Neural cell (in vitro differentiated cells): Measurements from ENCODE around the gene UNC13B. TPM values are rescaled to one million over a fixed set of nuclear protein-coding genes. Genes with fewer than 3 reads are reported as not detected.

ENCODE experiments used
- H2AFZ ChIP-seq: fragments of 200-600, 300-800 bp; sonication (generic), shearing (Covaris generic); 2 replicates; pipeline ENCODE4 v1.6.0; 2014; ENCODE audit warnings: low read depth, mild to moderate bottlenecking, antibody characterized with exemption, low read length, moderate library complexity
- H3F3A ChIP-seq: fragments of 200-600 bp; shearing (Covaris generic); 2 replicates; pipeline ENCODE4 v1.6.1; 2016; ENCODE audit warnings: mild to moderate bottlenecking, moderate library complexity, mixed read lengths, antibody characterized with exemption, low read length; ENCODE audit not compliant: insufficient read depth, poor library complexity, severe bottlenecking
- H3K27ac ChIP-seq: fragments of 200-600, 300-800 bp; sonication (generic), shearing (Covaris generic); 2 replicates; pipeline ENCODE4 v1.5.1; 2014; ENCODE audit warnings: mild to moderate bottlenecking, low read length, moderate library complexity
- H3K27me3 ChIP-seq: fragments of 300-800, 200-600 bp; sonication (generic), shearing (Covaris generic); 2 replicates; pipeline ENCODE4 v1.6.0; 2014; ENCODE audit warnings: mild to moderate bottlenecking, low read depth, low read length, moderate library complexity; ENCODE audit not compliant: insufficient read depth
- H3K36me3 ChIP-seq: fragments of 300-800, 200-600 bp; sonication (generic), shearing (Covaris generic); 2 replicates; pipeline ENCODE4 v1.5.1; 2014; ENCODE audit warnings: mild to moderate bottlenecking, antibody characterized with exemption, low read length, moderate library complexity; ENCODE audit not compliant: insufficient read depth
- H3K4me2 ChIP-seq: fragments of 300-800, 200-600 bp; sonication (generic), shearing (Covaris generic); 2 replicates; pipeline ENCODE4 v1.6.0; 2014; ENCODE audit warnings: mild to moderate bottlenecking, low read length
- H3K4me3 ChIP-seq: fragments of 300-800, 200-600 bp; sonication (generic), shearing (Covaris generic); 2 replicates; pipeline ENCODE4 v1.5.1; 2014; ENCODE audit warnings: mild to moderate bottlenecking, low read length, moderate library complexity
- H3K79me2 ChIP-seq: fragments of 200-600 bp; shearing (Covaris generic); replicated peaks from 2 replicates; pipeline ENCODE4 v1.6.0; 2014; ENCODE audit warnings: mild to moderate bottlenecking, low read length, moderate library complexity; ENCODE audit not compliant: insufficient read depth
- H3K9ac ChIP-seq: fragments of 300-800, 200-600 bp; sonication (generic), shearing (Covaris generic); 2 replicates; pipeline ENCODE4 v1.6.1; 2016; ENCODE audit warnings: mild to moderate bottlenecking, low read length, mixed read lengths
- H3K9me2 ChIP-seq: fragments of 200-600 bp; shearing (Covaris generic); 2 replicates; pipeline ENCODE4 v1.6.1; 2016; ENCODE audit warnings: mild to moderate bottlenecking, low read length, mixed read lengths; ENCODE audit not compliant: insufficient read depth
- H3K9me3 ChIP-seq: fragments of 200-600, 300-800 bp; sonication (generic), shearing (Covaris generic); 2 replicates; pipeline ENCODE4 v1.6.1; 2016; ENCODE audit warnings: mild to moderate bottlenecking, mixed run types, low read length, moderate library complexity, mixed read lengths
- H4K20me1 ChIP-seq: fragments of 200-600 bp; shearing (Covaris generic); 2 replicates; pipeline ENCODE4 v1.6.1; 2016; ENCODE audit warnings: mild to moderate bottlenecking, mixed run types; ENCODE audit not compliant: insufficient read depth
- CTCF ChIP-seq: fragments of 450-650 bp; IDR thresholded peaks from 2 replicates; pipeline ENCODE4 v1.5.1; 2014; ENCODE audit warnings: antibody characterized with exemption, mild to moderate bottlenecking, moderate library complexity; ENCODE audit not compliant: poor library complexity, severe bottlenecking
- EP300 ChIP-seq: fragments of 450-650 bp; conservative IDR thresholded peaks from 2 replicates; pipeline ENCODE4 v1.6.1; 2014; ENCODE audit warnings: antibody characterized with exemption, mild to moderate bottlenecking, moderate library complexity; ENCODE audit not compliant: poor library complexity, severe bottlenecking
- EZH2 ChIP-seq: fragments of 200-600, 300-800 bp; shearing (Covaris generic), sonication (generic); IDR thresholded peaks from 2 replicates; pipeline ENCODE4 v1.6.1; 2014; ENCODE audit warnings: antibody characterized with exemption, low read length, borderline replicate concordance, mild to moderate bottlenecking; ENCODE audit not compliant: insufficient read depth, poor library complexity, severe bottlenecking
- MXI1 ChIP-seq: fragments of 450-650 bp; conservative IDR thresholded peaks from 2 replicates; pipeline ENCODE4 v1.6.1; 2014; ENCODE audit warnings: antibody characterized with exemption, mild to moderate bottlenecking; ENCODE audit not compliant: poor library complexity, severe bottlenecking
- POLR2AphosphoS5 ChIP-seq: IDR thresholded peaks from 2 replicates; pipeline ENCODE4 v1.6.1; 2012
- RAD21 ChIP-seq: fragments of 450-650 bp; conservative IDR thresholded peaks from 2 replicates; pipeline ENCODE4 v1.6.1; 2014; ENCODE audit warnings: antibody characterized with exemption, mild to moderate bottlenecking, moderate library complexity
- REST ChIP-seq: IDR thresholded peaks from 2 replicates; pipeline ENCODE4 v1.6.1; 2012; ENCODE audit warnings: borderline replicate concordance
- SMC3 ChIP-seq: fragments of 450-650 bp; conservative IDR thresholded peaks from 2 replicates; pipeline ENCODE4 v1.6.1; 2014; ENCODE audit warnings: antibody characterized with exemption, mild to moderate bottlenecking, moderate library complexity; ENCODE audit not compliant: poor library complexity
- TAF1 ChIP-seq: IDR thresholded peaks from 2 replicates; pipeline ENCODE4 v1.6.1; 2012; ENCODE audit warnings: low read depth
- polyA plus RNA-seq: library from polyadenylated mRNA; depleted of rRNA; stranded (reverse); fragments of >200 nt; gene quantifications from 2 replicates; pipeline ENCODE4 v1.2.3, GENCODE V29; 2014

UNC13B gene
- polyA plus RNA-seq, 1 donor from 2014 or later: 37.2 TPM

GRCh38 chr9:35288778-35289177 is 127.0 kb downstream of the UNC13B start:
- Histone ChIP-seq H3K79me2 (no peaks in the 10 kb centered on the region), H3K9me2 (no peaks in the 10 kb centered on the region), H3K27me3 (no peaks in the 10 kb centered on the region), H2AFZ (no peak overlapping the region), H3K4me2 (peak overlapping the region; percentile 3), H3F3A (peaks cover 8% of the 10 kb centered on the region), H3K27ac (peak overlapping the region; percentile 73), H3K4me3 (peak overlapping the region; percentile 30), H3K9me3 (no peaks in the 10 kb centered on the region), H4K20me1 (no peaks in the 10 kb centered on the region), H3K9ac (peak overlapping the region; percentile 14), H3K36me3 (no peaks in the 10 kb centered on the region)
- TF ChIP-seq EP300: peak; percentile 25
- TF ChIP-seq RAD21: no peak

- TF ChIP-seq SMC3 (no peak), POLR2AphosphoS5 (no peak), EZH2 (no peak), EP300 (no peak), TAF1 (no peak), REST (no peak), RAD21 (no peak), MXI1 (no peak), CTCF (no peak)
- no peaks in the 10 kb centered on the region for H3K27me3 ChIP-seq
These were observed 131.7 kb downstream of the UNC13B start for GRCh38 chr9:35293376-35293964.

More at GRCh38 chr9:35293376-35293964, 131.7 kb downstream of the UNC13B start:
- H2AFZ ChIP-seq: no peak overlapping the region
- no peaks in the 10 kb centered on the region for H3K79me2 ChIP-seq
- H4K20me1 ChIP-seq: no peaks in the 10 kb centered on the region
- H3K36me3 ChIP-seq: no peaks in the 10 kb centered on the region
- no peaks in the 10 kb centered on the region for H3K9me3 ChIP-seq
- no peak overlapping the region for H3K4me2 ChIP-seq
- no peaks in the 10 kb centered on the region for H3K9me2 ChIP-seq
- H3F3A ChIP-seq: no peaks in the 10 kb centered on the region
- no peak overlapping the region for H3K27ac ChIP-seq
- no peak overlapping the region for H3K4me3 ChIP-seq
- no peak overlapping the region for H3K9ac ChIP-seq
